Stimulated activated naive CD8-positive, alpha-beta T cell treated with anti-CD3 and anti-CD28 coated beads, Interleukin-15, Interleukin-2, amounts not matched to agents 100 U/mL and 50 U/mL, for 24 hours (primary cell): ENCODE data around the gene SND1.
"Not testable (repeated sequence)": the region's sequence is repeated elsewhere in the genome, so short reads cannot be mapped to it uniquely, and the experiment has no call there.

Experiments used
- ATAC-seq: fragments of 150-1000 bp; cut with Tn5 transposase; one replicate; pipeline ENCODE4 v1.10.0; 2021
- DNase-seq: peaks from one replicate; pipeline ENCODE4 v3.0.0; 2021

The SND1 gene

GRCh38 chr7:128099204-128099671, 447.2 kb downstream of the SND1 start:
- DNase-seq (no peak), ATAC-seq (peak; percentile 8)

- DNase-seq (no peak), ATAC-seq (no peak)
These were observed 448.4 kb downstream of the SND1 start for GRCh38 chr7:128100225-128100948.

GRCh38 chr7:128100949-128101713, 449.1 kb downstream of the SND1 start:
- DNase-seq (no peak), ATAC-seq (no peak)

GRCh38 chr7:128102490-128103291, 450.7 kb downstream of the SND1 start:
- no peak for ATAC-seq
- no peak for DNase-seq

GRCh38 chr7:128103498-128104107, 451.6 kb downstream of the SND1 start:
- peak; percentile 32 for ATAC-seq
- peak; percentile 33 for DNase-seq

- peak; percentile 27 for DNase-seq
- no peak for ATAC-seq
These were observed 452.2 kb downstream of the SND1 start for GRCh38 chr7:128104108-128104742.

GRCh38 chr7:128105228-128106022, 453.4 kb downstream of the SND1 start:
- DNase-seq (no peak), ATAC-seq (no peak)

- DNase-seq (no peak), ATAC-seq (no peak)
These were observed 454.8 kb downstream of the SND1 start for GRCh38 chr7:128106821-128107220.

GRCh38 chr7:128107516-128107915, 455.5 kb downstream of the SND1 start:
- DNase-seq, ATAC-seq: not testable (repeated sequence)

- ATAC-seq (no peak), DNase-seq (no peak)
These were observed 456.1 kb downstream of the SND1 start for GRCh38 chr7:128108129-128108528.

GRCh38 chr7:128108641-128109423, 456.8 kb downstream of the SND1 start:
- DNase-seq = no peak
- peak; percentile 58 for ATAC-seq

GRCh38 chr7:128109424-128109969, 457.5 kb downstream of the SND1 start:
- not testable (repeated sequence) for ATAC-seq

GRCh38 chr7:128110641-128111364, 458.8 kb downstream of the SND1 start:
- ATAC-seq = no peak
- DNase-seq = no peak

More at GRCh38 chr7:128109424-128109969, 457.5 kb downstream of the SND1 start:
- DNase-seq = not testable (repeated sequence)

- no peak for DNase-seq
- no peak for ATAC-seq
These were observed 460.2 kb downstream of the SND1 start for GRCh38 chr7:128112018-128112780.

- DNase-seq = no peak
- ATAC-seq = no peak
These were observed 460.8 kb downstream of the SND1 start for GRCh38 chr7:128112781-128113221.

GRCh38 chr7:128113839-128114238, 461.8 kb downstream of the SND1 start:
- ATAC-seq (no peak), DNase-seq (no peak)

- no peak for ATAC-seq
- DNase-seq = no peak
These were observed 462.8 kb downstream of the SND1 start for GRCh38 chr7:128114806-128115205.

GRCh38 chr7:128115336-128115820, 463.4 kb downstream of the SND1 start:
- ATAC-seq (no peak), DNase-seq (no peak)
